SK-MEL-5 (cell line): ENCODE data around the gene DDX51. TPM values are rescaled to one million over a fixed set of nuclear protein-coding genes. Genes with fewer than 3 reads are reported as not detected.

Source experiments
- small RNA-seq, 2 experiments: library from RNA; depleted of rRNA; stranded (forward); fragments of <200 nt; gene quantifications; one replicate each; pipeline ENCODE3, GENCODE V24; 2014
- total RNA-seq: library from RNA; depleted of rRNA; stranded (reverse); fragments of >200 nt; shearing (Covaris generic); gene quantifications from 2 replicates; pipeline ENCODE4 v1.2.3, GENCODE V29; 2014; rRNA removed

Gene DDX51
- total RNA-seq, 1 experiment from 2014 or later = 11.1 TPM

Small RNA genes lying within 50 kb of the gene (small RNA-seq; reads per million reads assigned to genes)
- 0 reads per million in 2 experiments for gene AC138466.3

Other genes starting within 250 kb of the DDX51 start
- gene ULK1, start 249.7 kb downstream of the DDX51 start, total RNA-seq = 1.7 and 2.1 TPM in 2 replicates
- 26.5 and 27.8 TPM in 2 replicates for gene PUS1, start 215.0 kb downstream of the DDX51 start, total RNA-seq
- 5.7 and 7.6 TPM in 2 replicates for gene EP400, start 194.4 kb downstream of the DDX51 start, total RNA-seq
- 11.4 and 12.1 TPM in 2 replicates for gene NOC4L, start 138 bp upstream of the DDX51 start, total RNA-seq
- not detected in 2 replicates for gene GALNT9, start 185.3 kb upstream of the DDX51 start, total RNA-seq